ENCODE measurements around the gene ADH5. TPM values are rescaled to one million over a fixed set of nuclear protein-coding genes. Genes with fewer than 3 reads are reported as not detected.
"Not testable (repeated sequence)": the region's sequence is repeated elsewhere in the genome, so short reads cannot be mapped to it uniquely, and the experiment has no call there.

Gene ADH5
- total RNA-seq = 118 and 122 TPM in 2 replicates
- 125 TPM for polyA plus RNA-seq (2012)

- peak; percentile 89 for DNase-seq (ENCODE audit: low read depth)
These were observed at the start of gene ADH5 for GRCh38 chr4:99088481-99089365. Gene ADH5, minus strand, starts transcription at chr4:99088788. Its CDS starts 88 bp downstream, at chr4:99088700.

- DNase-seq (ENCODE audit: low read depth) = no peak
These were observed 47.7 kb upstream of the ADH5 start for GRCh38 chr4:99136329-99136728.

GRCh38 chr4:99135541-99136162, 47.1 kb upstream of the ADH5 start:
- no peak for DNase-seq (ENCODE audit: low read depth)

- DNase-seq (ENCODE audit: low read depth) = no peak
These were observed 46.0 kb upstream of the ADH5 start for GRCh38 chr4:99134586-99134985.

- no peak for DNase-seq (ENCODE audit: low read depth)
These were observed 42.8 kb upstream of the ADH5 start for GRCh38 chr4:99131378-99131777.

- no peak for DNase-seq (ENCODE audit: low read depth)
These were observed 37.8 kb upstream of the ADH5 start for GRCh38 chr4:99126376-99126775.

GRCh38 chr4:99121008-99121407, 32.4 kb upstream of the ADH5 start:
- DNase-seq (ENCODE audit: low read depth) = no peak

- DNase-seq (ENCODE audit: low read depth) = no peak
These were observed 31.9 kb upstream of the ADH5 start for GRCh38 chr4:99120501-99120900.

GRCh38 chr4:99117876-99118693, 29.5 kb upstream of the ADH5 start:
- peak; percentile 51 for DNase-seq (ENCODE audit: low read depth)

GRCh38 chr4:99117122-99117841, 28.7 kb upstream of the ADH5 start:
- DNase-seq (ENCODE audit: low read depth) = not testable (repeated sequence)

GRCh38 chr4:99109286-99109685, 20.7 kb upstream of the ADH5 start:
- not testable (repeated sequence) for DNase-seq (ENCODE audit: low read depth)

- DNase-seq (ENCODE audit: low read depth) = no peak
These were observed 15.6 kb upstream of the ADH5 start for GRCh38 chr4:99104153-99104552.

- DNase-seq (ENCODE audit: low read depth) = no peak
These were observed 14.6 kb upstream of the ADH5 start for GRCh38 chr4:99103166-99103565.

- DNase-seq (ENCODE audit: low read depth) = no peak
These were observed 14.0 kb upstream of the ADH5 start for GRCh38 chr4:99102634-99103033.

- no peak for DNase-seq (ENCODE audit: low read depth)
These were observed 12.3 kb upstream of the ADH5 start for GRCh38 chr4:99100876-99101275.

GRCh38 chr4:99099814-99100213, 11.2 kb upstream of the ADH5 start:
- not testable (repeated sequence) for DNase-seq (ENCODE audit: low read depth)

GRCh38 chr4:99099311-99099710, 10.7 kb upstream of the ADH5 start:
- no peak for DNase-seq (ENCODE audit: low read depth)

GRCh38 chr4:99091841-99092240, 3.3 kb upstream of the ADH5 start:
- DNase-seq (ENCODE audit: low read depth) = not testable (repeated sequence)

- DNase-seq (ENCODE audit: low read depth) = no peak
These were observed 2.6 kb upstream of the ADH5 start for GRCh38 chr4:99091216-99091575.

GRCh38 chr4:99090481-99091215, 2.1 kb upstream of the ADH5 start:
- no peak for DNase-seq (ENCODE audit: low read depth)

Measured in myocyte (in vitro differentiated cells).